ENCODE results near the gene SIGLEC7. TPM values are rescaled to one million over a fixed set of nuclear protein-coding genes. Genes with fewer than 3 reads are reported as not detected.

SIGLEC7 gene
- total RNA-seq, 1 donor from 2014 or later: 11.0 TPM

DNA sequence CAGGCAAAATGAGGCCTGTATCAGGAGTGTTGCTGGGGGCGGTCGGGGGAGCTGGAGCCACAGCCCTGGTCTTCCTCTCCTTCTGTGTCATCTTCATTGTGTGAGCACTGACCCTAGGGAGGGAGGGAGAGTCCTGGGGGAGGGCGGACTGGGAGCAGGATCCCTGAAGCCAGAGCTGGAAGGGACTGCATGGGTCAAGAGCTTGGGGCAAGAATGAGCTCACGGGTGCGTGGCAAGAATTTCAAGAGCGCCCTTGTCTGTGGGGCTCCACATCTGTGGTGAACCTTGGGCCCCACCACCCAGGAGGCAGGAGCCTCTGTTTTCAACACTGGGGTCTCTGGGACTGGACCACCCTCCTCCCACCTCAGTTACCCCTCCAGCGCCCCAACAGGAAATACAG is 4.7 kb downstream of the SIGLEC7 start:
- no peaks in the 10 kb centered on the region for H3K27me3 ChIP-seq
- TF ChIP-seq, protein P1, sequence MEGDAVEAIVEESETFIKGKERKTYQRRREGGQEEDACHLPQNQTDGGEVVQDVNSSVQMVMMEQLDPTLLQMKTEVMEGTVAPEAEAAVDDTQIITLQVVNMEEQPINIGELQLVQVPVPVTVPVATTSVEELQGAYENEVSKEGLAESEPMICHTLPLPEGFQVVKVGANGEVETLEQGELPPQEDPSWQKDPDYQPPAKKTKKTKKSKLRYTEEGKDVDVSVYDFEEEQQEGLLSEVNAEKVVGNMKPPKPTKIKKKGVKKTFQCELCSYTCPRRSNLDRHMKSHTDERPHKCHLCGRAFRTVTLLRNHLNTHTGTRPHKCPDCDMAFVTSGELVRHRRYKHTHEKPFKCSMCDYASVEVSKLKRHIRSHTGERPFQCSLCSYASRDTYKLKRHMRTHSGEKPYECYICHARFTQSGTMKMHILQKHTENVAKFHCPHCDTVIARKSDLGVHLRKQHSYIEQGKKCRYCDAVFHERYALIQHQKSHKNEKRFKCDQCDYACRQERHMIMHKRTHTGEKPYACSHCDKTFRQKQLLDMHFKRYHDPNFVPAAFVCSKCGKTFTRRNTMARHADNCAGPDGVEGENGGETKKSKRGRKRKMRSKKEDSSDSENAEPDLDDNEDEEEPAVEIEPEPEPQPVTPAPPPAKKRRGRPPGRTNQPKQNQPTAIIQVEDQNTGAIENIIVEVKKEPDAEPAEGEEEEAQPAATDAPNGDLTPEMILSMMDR (IDR thresholded peaks at IDR 0.05): no peak
- DNase-seq (no peak), ATAC-seq (no peak)
- H3K36me3 ChIP-seq: no peaks in the 10 kb centered on the region
- H3K9me3 ChIP-seq: no peaks in the 10 kb centered on the region
- no peaks in the 10 kb centered on the region for H3K4me1 ChIP-seq
- no peak overlapping the region for H3K27ac ChIP-seq
- no peak overlapping the region for H3K4me3 ChIP-seq
- intact Hi-C loops (cut with DNase I): no loop called here

GRCh38 chr19:51147663-51148062 is 5.6 kb downstream of the SIGLEC7 start:
- Histone ChIP-seq H3K9me3 (no peaks in the 10 kb centered on the region), H3K4me1 (no peaks in the 10 kb centered on the region), H3K27me3 (no peaks in the 10 kb centered on the region), H3K36me3 (no peaks in the 10 kb centered on the region), H3K27ac (no peak overlapping the region), H3K4me3 (no peak overlapping the region)
- intact Hi-C loops (cut with DNase I): no loop called here
- TF ChIP-seq, protein P1 (IDR thresholded peaks at IDR 0.05): no peak
- DNase-seq (no peak), ATAC-seq (no peak)

GRCh38 chr19:51148580-51148979 is 6.5 kb downstream of the SIGLEC7 start:
- DNase-seq (no peak), ATAC-seq (no peak)
- no peaks in the 10 kb centered on the region for H3K27me3 ChIP-seq
- no peaks in the 10 kb centered on the region for H3K36me3 ChIP-seq
- H3K4me1 ChIP-seq: no peaks in the 10 kb centered on the region
- H3K9me3 ChIP-seq: no peaks in the 10 kb centered on the region
- TF ChIP-seq, protein P1 (IDR thresholded peaks at IDR 0.05): no peak
- intact Hi-C loops (cut with DNase I): no loop called here
- no peak overlapping the region for H3K4me3 ChIP-seq
- H3K27ac ChIP-seq: no peak overlapping the region

- no peak for ATAC-seq
- DNase-seq: no peak
- Histone ChIP-seq H3K27me3 (no peaks in the 10 kb centered on the region), H3K4me3 (no peak overlapping the region), H3K36me3 (no peaks in the 10 kb centered on the region), H3K4me1 (no peaks in the 10 kb centered on the region), H3K27ac (no peak overlapping the region), H3K9me3 (no peaks in the 10 kb centered on the region)
- intact Hi-C loops (cut with DNase I): no loop called here
- TF ChIP-seq, protein P1 (IDR thresholded peaks at IDR 0.05): no peak
Observed at GRCh38 chr19:51150627-51151026, 8.5 kb downstream of the SIGLEC7 start.

GRCh38 chr19:51156710-51157109 is 14.6 kb downstream of the SIGLEC7 start:
- intact Hi-C loops (cut with DNase I): no loop called here

More at GRCh38 chr19:51156710-51157109, 14.6 kb downstream of the SIGLEC7 start:
- H3K4me1 ChIP-seq: no peaks in the 10 kb centered on the region
- no peak for ATAC-seq
- DNase-seq: no peak
- no peaks in the 10 kb centered on the region for H3K27me3 ChIP-seq
- no peak overlapping the region for H3K4me3 ChIP-seq
- H3K27ac ChIP-seq: no peak overlapping the region
- TF ChIP-seq, protein P1 (IDR thresholded peaks at IDR 0.05): no peak
- no peaks in the 10 kb centered on the region for H3K36me3 ChIP-seq
- no peaks in the 10 kb centered on the region for H3K9me3 ChIP-seq
